A549 (cell line): ENCODE measurements around the gene DRC7. TPM values are rescaled to one million over a fixed set of nuclear protein-coding genes. Genes with fewer than 3 reads are reported as not detected.

Source experiments
- ATAC-seq, 2 experiments: fragments of 200-7000 bp in 1 of 2; fragments of >200 bp in 1 of 2; cut with Nextera tagmentation in 1 of 2; cut with Tn5 transposase in 1 of 2; 3 replicates each; pipeline versions ENCODE4 v1.8.0 to v1.9.1; 2018 to 2020; ENCODE audit warnings: mild to moderate bottlenecking in 1 of 2, moderate library complexity in 1 of 2
- CTCF ChIA-PET: fragments of 300-600 bp; sonication (Branson Sonifier 250); formaldehyde crosslinking; extraction: SDS; loops from one replicate; lab custom pipeline; 2021; ENCODE audit warnings: antibody characterized with exemption, inconsistent platforms; lab: Yijun Ruan, JAX
- POLR2A ChIA-PET: fragments of 350-600 bp; formaldehyde crosslinking; extraction: SDS; loops from one replicate; lab custom pipeline; 2021; ENCODE audit warnings: antibody characterized with exemption, inconsistent platforms; lab: Yijun Ruan, JAX
- DNase-seq, 2 experiments: peaks; one replicate each; pipeline versions ENCODE4 v3.0.0 to v3.0.0-alpha.2; 2011 to 2016; ENCODE audit warnings: low read depth in 1 of 2, low spot score in 1 of 2
- FAIRE-seq: peaks from 2 replicates; lab custom pipeline; 2011; peaks lifted over from hg19 to GRCh38; lab: Jason Lieb, UNC
- H3K27ac ChIP-seq, 2 experiments: fragments of >200 bp; sonication (Bioruptor Twin); formaldehyde crosslinking; 3 replicates each; pipeline ENCODE4 v1.5.1; 2016 to 2017
- H3K4me1 ChIP-seq: fragments of >200 bp; sonication (Bioruptor Twin); formaldehyde crosslinking; 3 replicates; pipeline ENCODE4 v1.6.1; 2016
- H3K4me2 ChIP-seq: fragments of >200 bp; sonication (Bioruptor Twin); formaldehyde crosslinking; 3 replicates; pipeline ENCODE4 v1.6.1; 2016
- H3K4me3 ChIP-seq: fragments of >200 bp; sonication (Bioruptor Twin); formaldehyde crosslinking; 3 replicates; pipeline ENCODE4 v1.5.1; 2016
- H3K9me3 ChIP-seq: fragments of >200 bp; sonication (Bioruptor Twin); formaldehyde crosslinking; 3 replicates; pipeline ENCODE4 v1.6.1; 2016
- BHLHE40 ChIP-seq: IDR thresholded peaks from 2 replicates; pipeline ENCODE4 v1.6.1; 2012; ENCODE audit warnings: low read depth, low read length, inconsistent platforms
- CBX2 ChIP-seq: fragments of 200-600 bp; sonication (generic); IDR thresholded peaks from 2 replicates; pipeline ENCODE4 v1.6.1; 2016; ENCODE audit warnings: low read depth, mild to moderate bottlenecking, borderline replicate concordance
- CHD4 ChIP-seq: fragments of 200-600 bp; sonication (generic); IDR thresholded peaks from 2 replicates; pipeline ENCODE4 v1.6.1; 2016; ENCODE audit warnings: antibody characterized with exemption, mild to moderate bottlenecking, borderline replicate concordance
- EHF ChIP-seq: fragments of 250-450 bp; sonication (Bioruptor Pico); IDR thresholded peaks from 2 replicates; pipeline ENCODE4 v1.5.0; 2020; ENCODE audit warnings: mild to moderate bottlenecking
- ELK1 ChIP-seq: fragments of 150-350 bp; IDR thresholded peaks from 2 replicates; pipeline ENCODE4 v1.6.1; 2014; ENCODE audit warnings: low read depth, mild to moderate bottlenecking, low read length
- FOSB ChIP-seq: fragments of 250-450 bp; sonication (Bioruptor Pico); IDR thresholded peaks from 2 replicates; pipeline ENCODE4 v1.5.0; 2020; ENCODE audit warnings: mild to moderate bottlenecking, moderate library complexity
- GATA3 ChIP-seq: IDR thresholded peaks from 2 replicates; pipeline ENCODE4 v1.6.1; 2012; ENCODE audit warnings: borderline replicate concordance
- HEYL ChIP-seq: fragments of 250-450 bp; sonication (Bioruptor Pico); IDR thresholded peaks from 2 replicates; pipeline ENCODE4 v1.8.0; 2021; ENCODE audit warnings: mild to moderate bottlenecking, moderate library complexity
- HOXA7 ChIP-seq: fragments of 250-450 bp; sonication (Bioruptor Pico); IDR thresholded peaks from 2 replicates; pipeline ENCODE4 v1.5.0; 2020; ENCODE audit warnings: mild to moderate bottlenecking, moderate library complexity
- HOXB5 ChIP-seq: fragments of 250-450 bp; sonication (Bioruptor Pico); IDR thresholded peaks from 2 replicates; pipeline ENCODE4 v1.5.0; 2020; ENCODE audit warnings: mild to moderate bottlenecking, moderate library complexity
- KDM1A ChIP-seq: fragments of 200-600 bp; sonication (generic); IDR thresholded peaks from 2 replicates; pipeline ENCODE4 v1.6.1; 2016; ENCODE audit warnings: low read depth, mild to moderate bottlenecking
- MAFK ChIP-seq: fragments of 450-650 bp; IDR thresholded peaks from 2 replicates; pipeline ENCODE4 v1.6.1; 2014; ENCODE audit not compliant: partially characterized antibody
- MAZ ChIP-seq: fragments of 150-350 bp; IDR thresholded peaks from 2 replicates; pipeline ENCODE4 v1.6.1; 2014; ENCODE audit warnings: antibody characterized with exemption, low read depth, low read length, borderline replicate concordance
- NFE2L2 ChIP-seq: fragments of 150-350 bp; conservative IDR thresholded peaks from 2 replicates; pipeline ENCODE4 v1.6.1; 2014; ENCODE audit warnings: low read length
- NPAS2 ChIP-seq: fragments of 250-450 bp; sonication (Bioruptor Pico); IDR thresholded peaks from 2 replicates; pipeline ENCODE4 v1.8.0; 2022; ENCODE audit warnings: mild to moderate bottlenecking, moderate library complexity, borderline replicate concordance
- NR3C1 ChIP-seq: fragments of >200 bp; sonication (Bioruptor Twin); formaldehyde crosslinking; IDR thresholded peaks from 3 replicates; pipeline ENCODE4 v1.6.1; 2017
- PHF8 ChIP-seq: fragments of 200-600 bp; sonication (generic); IDR thresholded peaks from 2 replicates; pipeline ENCODE4 v1.6.1; 2016; ENCODE audit warnings: low read depth, mild to moderate bottlenecking, antibody characterized with exemption, moderate library complexity, borderline replicate concordance
- POLR2AphosphoS2 ChIP-seq: conservative IDR thresholded peaks from 2 replicates; pipeline ENCODE4 v1.6.1; 2012; ENCODE audit warnings: low read length, improper control_type of control experiment, inconsistent platforms
- RFX5 ChIP-seq: fragments of 450-650 bp; IDR thresholded peaks from 2 replicates; pipeline ENCODE4 v1.7.1; 2014; ENCODE audit warnings: antibody characterized with exemption, mild to moderate bottlenecking, moderate library complexity
- RNF2 ChIP-seq: fragments of 200-600 bp; sonication (generic); IDR thresholded peaks from 2 replicates; pipeline ENCODE4 v1.6.1; 2016; ENCODE audit warnings: low read depth, mild to moderate bottlenecking, antibody characterized with exemption, moderate library complexity, borderline replicate concordance
- SMC3 ChIP-seq: fragments of >200 bp; sonication (Bioruptor Twin); formaldehyde crosslinking; IDR thresholded peaks from 3 replicates; pipeline ENCODE4 v1.6.1; 2018; ENCODE audit warnings: inconsistent platforms
- TP53 ChIP-seq: fragments of 250-450 bp; sonication (Bioruptor Pico); IDR thresholded peaks from 2 replicates; pipeline ENCODE4 v1.5.0; 2021; ENCODE audit warnings: mild to moderate bottlenecking, moderate library complexity
- USF2 ChIP-seq: fragments of 450-650 bp; IDR thresholded peaks from 2 replicates; pipeline ENCODE4 v1.6.1; 2014; ENCODE audit warnings: antibody characterized with exemption
- WGBS: methylation state at CpG from one replicate; pipeline ENCODE4 v1.1.6; 2017; ENCODE audit errors: missing lambda C conversion rate; 5-methylcytosine and 5-hydroxymethylcytosine counted together
- polyA plus RNA-seq, 4 experiments: library from polyadenylated mRNA; depleted of rRNA in 3 of 4; stranded (reverse); fragments of >200 nt; fragmentation: RNase III in 1 of 4; extraction: RNeasy Plus Mini Kit Qiagen cat#74134 plus additional on column Dnase treatment in 1 of 4; gene quantifications; 2 replicates in 3 of 4; 3 replicates in 1 of 4; pipeline ENCODE4 v1.2.3, GENCODE V29; 2011 to 2017
- TF ChIP-seq, protein P1 (sequence below): fragments of >200 bp; sonication (Bioruptor Twin); formaldehyde crosslinking; IDR thresholded peaks from 2 replicates; pipeline ENCODE4 v1.6.1; 2016

Gene DRC7
- polyA plus RNA-seq, 2 of the 4 experiments (the other 2 are of a cell fraction) = 0.10 to 0.28 TPM

DNA sequence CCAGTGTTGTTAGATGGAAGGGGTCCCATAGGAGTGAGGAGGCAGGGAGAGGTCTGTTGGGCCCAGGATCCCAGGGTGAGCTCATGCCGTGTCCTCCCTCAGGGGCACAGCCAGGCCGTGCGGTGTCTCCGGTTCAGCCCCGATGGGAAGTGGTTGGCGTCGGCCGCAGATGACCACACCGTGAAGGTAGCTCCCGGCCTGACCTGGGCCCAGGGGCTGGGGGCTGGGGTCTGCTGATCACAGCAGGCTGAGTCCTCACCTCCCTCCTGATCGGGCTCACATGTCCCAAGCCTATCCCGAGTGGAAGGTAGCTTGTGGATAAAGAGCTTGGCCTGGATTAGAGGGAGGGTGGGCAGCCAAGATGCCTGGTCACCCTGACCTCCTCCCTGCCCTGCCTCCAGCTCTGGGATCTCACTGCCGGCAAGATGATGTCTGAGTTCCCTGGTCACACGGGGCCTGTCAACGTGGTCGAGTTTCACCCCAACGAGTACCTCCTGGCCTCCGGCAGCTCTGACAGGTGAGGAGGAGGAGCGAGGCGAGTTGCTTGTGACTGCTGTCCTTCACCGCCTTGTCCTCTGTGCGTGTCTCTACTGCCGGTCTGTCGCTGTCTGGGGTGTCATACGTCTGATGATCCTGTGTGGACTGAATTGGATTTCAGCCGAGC lies 57.1 kb downstream of the DRC7 start:
- Histone ChIP-seq H3K4me2 (no peak overlapping the region), H3K4me3 (no peak overlapping the region), H3K4me1 (peaks cover 23% of the 10 kb centered on the region), H3K27ac (no peak overlapping the region)
- DNase-seq = no peak
- ATAC-seq = no peak
- POLR2A ChIA-PET = no interaction called here
- CTCF ChIA-PET = interaction anchor here (0.9 to 2.3 kb wide), 7 partner anchors 9 to 175 kb away, joined by 3 to 14 read pairs (median 6); no protein-coding TSS in a partner anchor
- 88% methylated on average over 23 of the region's 26 CpGs for WGBS
- TF ChIP-seq NPAS2 (no peak), HOXB5 (CRISPR knock-in tag) (no peak), RNF2 (no peak), ELK1 (no peak), USF2 (no peak), MAFK (no peak), MAZ (no peak), TP53 (CRISPR knock-in tag) (no peak)
- TF ChIP-seq, all 56 proteins: peak for 0
- no peaks in the 10 kb centered on the region for H3K9me3 ChIP-seq
- FAIRE-seq = no peak

DNA sequence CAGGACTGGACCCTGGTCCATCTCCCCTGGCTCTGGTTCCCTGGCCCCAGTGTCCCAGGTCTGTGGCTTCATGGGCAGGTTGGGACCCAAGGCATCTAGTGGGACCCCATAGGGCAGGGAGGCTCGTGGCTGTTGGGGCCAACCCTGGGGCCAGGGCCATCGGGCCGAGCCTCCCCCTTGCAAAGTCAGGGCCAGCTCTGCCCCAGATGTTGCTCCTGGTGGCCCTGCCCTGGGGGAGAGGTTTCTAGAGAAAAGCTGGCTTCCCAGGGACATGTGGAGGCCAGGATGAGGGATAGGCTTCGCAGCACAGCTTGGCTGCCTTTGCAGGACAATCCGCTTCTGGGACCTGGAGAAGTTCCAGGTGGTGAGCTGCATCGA lies 57.6 kb downstream of the DRC7 start:
- DNase-seq = no peak
- ATAC-seq = no peak

DNA sequence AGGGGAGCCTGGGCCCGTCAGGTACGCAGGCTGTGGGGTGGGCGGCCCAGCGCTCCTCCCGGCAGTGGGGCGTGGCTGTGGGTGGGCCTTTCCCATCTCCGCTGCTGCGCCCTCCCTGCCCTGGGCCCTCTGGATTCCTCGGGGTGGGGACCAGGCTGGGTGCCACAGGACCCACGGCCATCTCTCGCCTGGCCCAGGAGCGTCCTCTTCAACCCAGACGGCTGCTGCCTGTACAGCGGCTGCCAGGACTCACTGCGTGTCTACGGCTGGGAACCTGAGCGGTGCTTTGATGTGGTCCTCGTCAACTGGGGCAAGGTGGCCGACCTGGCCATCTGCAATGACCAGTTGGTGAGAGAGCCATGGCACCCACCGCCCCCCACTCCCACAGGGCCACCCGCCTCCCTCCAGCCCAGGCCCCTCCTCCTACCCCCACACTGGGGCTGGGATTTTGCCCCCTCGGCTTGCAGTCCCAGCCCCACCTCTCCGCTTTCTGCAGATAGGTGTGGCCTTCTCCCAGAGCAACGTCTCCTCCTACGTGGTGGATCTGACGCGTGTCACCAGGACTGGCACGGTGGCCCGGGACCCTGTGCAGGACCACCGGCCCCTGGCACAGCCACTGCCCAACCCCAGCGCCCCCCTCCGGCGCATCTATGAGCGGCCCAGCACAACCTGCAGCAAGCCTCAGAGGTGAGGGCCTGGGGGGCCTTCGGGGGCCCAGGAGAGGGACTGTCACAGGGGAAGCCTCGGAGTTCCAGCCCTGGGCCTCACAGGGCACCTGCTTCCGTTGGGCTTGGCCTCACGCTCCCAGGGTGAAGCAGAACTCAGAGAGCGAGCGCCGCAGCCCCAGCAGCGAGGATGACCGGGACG lies 58.2 kb downstream of the DRC7 start:
- POLR2A ChIA-PET = no interaction called here
- no peak overlapping the region for H3K4me2 ChIP-seq
- ATAC-seq (no peak), DNase-seq (no peak), FAIRE-seq (no peak)
- no peak overlapping the region for H3K4me3 ChIP-seq
- TF ChIP-seq, protein P1, sequence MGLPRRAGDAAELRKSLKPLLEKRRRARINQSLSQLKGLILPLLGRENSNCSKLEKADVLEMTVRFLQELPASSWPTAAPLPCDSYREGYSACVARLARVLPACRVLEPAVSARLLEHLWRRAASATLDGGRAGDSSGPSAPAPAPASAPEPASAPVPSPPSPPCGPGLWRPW = no peak
- TF ChIP-seq MAFK (no peak), HEYL (CRISPR knock-in tag) (no peak), RFX5 (no peak), BHLHE40 (no peak), NR3C1 (no peak), EHF (CRISPR knock-in tag) (no peak), FOSB (CRISPR knock-in tag) (no peak), KDM1A (no peak), SMC3 (no peak), CBX2 (no peak), CHD4 (no peak), HOXA7 (no peak)
- peaks cover 34% of the 10 kb centered on the region for H3K4me1 ChIP-seq
- 90% methylated on average over 22 of the region's 44 CpGs for WGBS
- no peaks in the 10 kb centered on the region for H3K9me3 ChIP-seq
- H3K27ac ChIP-seq = no peak overlapping the region
- CTCF ChIA-PET = interaction anchor here (0.9 to 7.9 kb wide), 5 partner anchors 12 to 177 kb away, joined by 6 to 46 read pairs (median 7); no protein-coding TSS in a partner anchor

More for the DNA sequence above, 57.6 kb downstream of the DRC7 start:
- POLR2A ChIA-PET = no interaction called here
- no peak overlapping the region for H3K4me3 ChIP-seq
- no peak overlapping the region for H3K4me2 ChIP-seq
- whole genome bisulfite sequencing = 89% methylated on average over 5 of the region's 6 CpGs
- peaks cover 28% of the 10 kb centered on the region for H3K4me1 ChIP-seq
- no peak overlapping the region for H3K27ac ChIP-seq
- no peak for FAIRE-seq
- CTCF ChIA-PET = interaction anchor here (0.9 to 2.3 kb wide), 6 partner anchors 11 to 176 kb away, joined by 4 to 14 read pairs (median 6); no protein-coding TSS in a partner anchor
- no peak for TF ChIP-seq BHLHE40
- TF ChIP-seq MAFK = no peak
- no peak for TF ChIP-seq RFX5
- no peak for TF ChIP-seq GATA3
- TF ChIP-seq PHF8 = no peak
- TF ChIP-seq NFE2L2 = no peak
- TF ChIP-seq POLR2AphosphoS2 = no peak
- H3K9me3 ChIP-seq = no peaks in the 10 kb centered on the region
